SK-N-SH treated with all-trans-retinoic acid at 6 μM for 48 hours (cell line): ENCODE data around the gene PCDH9.
A peak's percentile ranks its signal among the peaks of the same experiment; 100 is the strongest.

ENCODE experiments used
- ATAC-seq: fragments of 200-7000 bp; cut with Tn5 transposase; 3 replicates; pipeline ENCODE4 v1.9.1; 2020; ENCODE audit warnings: mild to moderate bottlenecking, moderate library complexity
- ARNTL ChIP-seq: fragments of 450-650 bp; formaldehyde crosslinking; IDR thresholded peaks from 2 replicates; pipeline ENCODE4 v1.5.0; 2020; ENCODE audit warnings: low read depth, mild to moderate bottlenecking, moderate library complexity, borderline replicate concordance
- BACH2 ChIP-seq: fragments of 250-450 bp; sonication (Bioruptor Pico); IDR thresholded peaks from 2 replicates; pipeline ENCODE4 v1.9.0; 2021; ENCODE audit warnings: mild to moderate bottlenecking, borderline replicate concordance
- CREB5 ChIP-seq: fragments of 250-450 bp; sonication (Bioruptor Pico); IDR thresholded peaks from 2 replicates; pipeline ENCODE4 v1.5.1; 2020; ENCODE audit warnings: low read depth, mild to moderate bottlenecking, moderate library complexity
- CSDC2 ChIP-seq: fragments of 250-450 bp; sonication (Bioruptor Pico); IDR thresholded peaks from 2 replicates; pipeline ENCODE4 v1.5.0; 2020; ENCODE audit warnings: mild to moderate bottlenecking, moderate library complexity
- CSRNP3 ChIP-seq: fragments of 250-450 bp; sonication (Bioruptor Pico); IDR thresholded peaks from 2 replicates; pipeline ENCODE4 v1.5.1; 2021; ENCODE audit warnings: mild to moderate bottlenecking, moderate library complexity
- ESRRG ChIP-seq: fragments of 250-450 bp; sonication (Bioruptor Pico); IDR thresholded peaks from 2 replicates; pipeline ENCODE4 v1.6.1; 2021; ENCODE audit warnings: mild to moderate bottlenecking
- GLIS3 ChIP-seq: fragments of 250-450 bp; sonication (Bioruptor Pico); IDR thresholded peaks from 2 replicates; pipeline ENCODE4 v1.5.0; 2020; ENCODE audit warnings: mild to moderate bottlenecking, moderate library complexity
- ISL1 ChIP-seq: fragments of 250-450 bp; sonication (Bioruptor Pico); IDR thresholded peaks from 2 replicates; pipeline ENCODE4 v2.1.2; 2022; ENCODE audit warnings: mild to moderate bottlenecking, moderate library complexity
- OSR1 ChIP-seq: fragments of 250-450 bp; sonication (Bioruptor Pico); IDR thresholded peaks from 2 replicates; pipeline ENCODE4 v1.8.0; 2022; ENCODE audit warnings: moderate library complexity, mild to moderate bottlenecking, inconsistent platforms
- PATZ1 ChIP-seq: fragments of 250-450 bp; sonication (Bioruptor Pico); IDR thresholded peaks from 2 replicates; pipeline ENCODE4 v1.8.0; 2020; ENCODE audit warnings: mild to moderate bottlenecking, moderate library complexity, borderline replicate concordance
- POU6F1 ChIP-seq: fragments of 250-450 bp; sonication (Bioruptor Pico); IDR thresholded peaks from 2 replicates; pipeline ENCODE4 v1.8.0; 2021; ENCODE audit warnings: low read depth, mild to moderate bottlenecking, moderate library complexity, borderline replicate concordance
- PPARA ChIP-seq: fragments of 250-450 bp; sonication (Bioruptor Pico); IDR thresholded peaks from 2 replicates; pipeline ENCODE4 v1.5.0; 2020; ENCODE audit warnings: mild to moderate bottlenecking, borderline replicate concordance
- RARB ChIP-seq: fragments of 250-450 bp; sonication (Bioruptor Pico); IDR thresholded peaks from 2 replicates; pipeline ENCODE4 v1.8.0; 2021; ENCODE audit warnings: mild to moderate bottlenecking, moderate library complexity
- SNAI2 ChIP-seq: fragments of 250-450 bp; sonication (Bioruptor Pico); IDR thresholded peaks from 2 replicates; pipeline ENCODE4 v1.5.0; 2020; ENCODE audit warnings: mild to moderate bottlenecking, moderate library complexity
- TSHZ2 ChIP-seq: fragments of 250-450 bp; sonication (Bioruptor Pico); IDR thresholded peaks from 2 replicates; pipeline ENCODE4 v1.5.0; 2020; ENCODE audit warnings: mild to moderate bottlenecking, moderate library complexity
- ZFP3 ChIP-seq: fragments of 250-450 bp; sonication (Bioruptor Pico); IDR thresholded peaks from 2 replicates; pipeline ENCODE4 v1.5.0; 2020; ENCODE audit warnings: mild to moderate bottlenecking, moderate library complexity
- ZFP30 ChIP-seq: fragments of 450-650 bp; formaldehyde crosslinking; IDR thresholded peaks from 2 replicates; pipeline ENCODE4 v1.5.0; 2022; ENCODE audit warnings: mild to moderate bottlenecking, moderate library complexity
- ZNF565 ChIP-seq: fragments of 450-650 bp; formaldehyde crosslinking; conservative IDR thresholded peaks from 2 replicates; pipeline ENCODE4 v1.5.0; 2020; ENCODE audit warnings: low read depth, mild to moderate bottlenecking, moderate library complexity
- ZNF70 ChIP-seq: fragments of 450-650 bp; formaldehyde crosslinking; IDR thresholded peaks from 2 replicates; pipeline ENCODE4 v1.5.0; 2020; ENCODE audit warnings: mild to moderate bottlenecking, moderate library complexity

The PCDH9 gene

GRCh38 chr13:67229481-67230403 lies at the start of gene PCDH9:
Gene PCDH9 (minus strand): TSS chr13:67230336. CDS start chr13:67228440, 1,896 bp downstream.
- peak; percentile 63; the same call in 1 of the 2 replicates for TF ChIP-seq GLIS3 (CRISPR knock-in tag)
- TF ChIP-seq TSHZ2 (CRISPR knock-in tag), result 0 out of 2 replicates have a peak, but pooled peaks have one; percentile 10
- no peak for TF ChIP-seq SNAI2 (CRISPR knock-in tag)
- peak; percentile 35 for ATAC-seq

- peak; percentile 97 for ATAC-seq
- no peak for TF ChIP-seq PPARA (CRISPR knock-in tag)
- no peak for TF ChIP-seq RARB (CRISPR knock-in tag)
- TF ChIP-seq CREB5, result no peak
- TF ChIP-seq POU6F1 (CRISPR knock-in tag), result no peak
- TF ChIP-seq ESRRG (CRISPR knock-in tag), result no peak
- TF ChIP-seq ARNTL, result no peak
- TF ChIP-seq CSRNP3 (CRISPR knock-in tag), result no peak
- no peak for TF ChIP-seq ZNF70
- no peak for TF ChIP-seq CSDC2 (CRISPR knock-in tag)
- TF ChIP-seq GLIS3 (CRISPR knock-in tag), result no peak
- TF ChIP-seq ZFP3 (CRISPR knock-in tag), result no peak
- TF ChIP-seq ZFP30 (CRISPR knock-in tag), result no peak
- no peak for TF ChIP-seq OSR1 (CRISPR knock-in tag)
- TF ChIP-seq ISL1 (CRISPR knock-in tag), result no peak
- no peak for TF ChIP-seq BACH2 (CRISPR knock-in tag)
Observed at GRCh38 chr13:67278235-67278634, 48.1 kb upstream of the PCDH9 start.

GRCh38 chr13:67277581-67277980 lies 47.4 kb upstream of the PCDH9 start:
- peak; percentile 24; the same call in 2 of the 3 replicates for ATAC-seq
- TF ChIP-seq CREB5, result no peak
- TF ChIP-seq ZNF70, result no peak
- no peak for TF ChIP-seq ARNTL
- TF ChIP-seq OSR1 (CRISPR knock-in tag), result no peak
- TF ChIP-seq ZFP3 (CRISPR knock-in tag), result no peak
- TF ChIP-seq SNAI2 (CRISPR knock-in tag), result no peak
- no peak for TF ChIP-seq CSRNP3 (CRISPR knock-in tag)
- TF ChIP-seq BACH2 (CRISPR knock-in tag), result no peak
- no peak for TF ChIP-seq ZNF565
- TF ChIP-seq POU6F1 (CRISPR knock-in tag), result no peak
- no peak for TF ChIP-seq ESRRG (CRISPR knock-in tag)
- TF ChIP-seq RARB (CRISPR knock-in tag), result no peak
- TF ChIP-seq PATZ1, result no peak
